Measurements from ENCODE around the gene CHST9.

DNA sequence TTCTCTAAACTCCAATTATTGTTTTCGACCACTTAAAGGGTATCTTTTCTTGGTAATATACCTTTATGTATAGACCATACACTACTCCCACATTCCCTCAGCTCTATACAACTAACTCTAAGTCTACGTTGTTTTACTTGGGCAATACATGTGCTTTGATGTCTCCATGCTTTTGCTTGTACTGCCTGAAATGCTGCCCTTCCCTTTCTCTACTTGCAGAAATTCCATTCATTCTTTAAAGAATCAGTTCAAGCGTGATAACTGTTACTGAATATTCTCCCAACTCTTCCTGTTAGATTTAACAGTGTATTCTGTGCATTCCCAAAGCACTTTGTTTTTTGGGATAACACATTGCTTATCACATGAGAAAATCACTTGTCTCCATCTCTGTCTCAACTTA, 162.6 kb downstream of the CHST9 start:
- TF ChIP-seq POLR2A (IDR thresholded peaks at IDR 0.05): no peak
- TF ChIP-seq, protein P1, sequence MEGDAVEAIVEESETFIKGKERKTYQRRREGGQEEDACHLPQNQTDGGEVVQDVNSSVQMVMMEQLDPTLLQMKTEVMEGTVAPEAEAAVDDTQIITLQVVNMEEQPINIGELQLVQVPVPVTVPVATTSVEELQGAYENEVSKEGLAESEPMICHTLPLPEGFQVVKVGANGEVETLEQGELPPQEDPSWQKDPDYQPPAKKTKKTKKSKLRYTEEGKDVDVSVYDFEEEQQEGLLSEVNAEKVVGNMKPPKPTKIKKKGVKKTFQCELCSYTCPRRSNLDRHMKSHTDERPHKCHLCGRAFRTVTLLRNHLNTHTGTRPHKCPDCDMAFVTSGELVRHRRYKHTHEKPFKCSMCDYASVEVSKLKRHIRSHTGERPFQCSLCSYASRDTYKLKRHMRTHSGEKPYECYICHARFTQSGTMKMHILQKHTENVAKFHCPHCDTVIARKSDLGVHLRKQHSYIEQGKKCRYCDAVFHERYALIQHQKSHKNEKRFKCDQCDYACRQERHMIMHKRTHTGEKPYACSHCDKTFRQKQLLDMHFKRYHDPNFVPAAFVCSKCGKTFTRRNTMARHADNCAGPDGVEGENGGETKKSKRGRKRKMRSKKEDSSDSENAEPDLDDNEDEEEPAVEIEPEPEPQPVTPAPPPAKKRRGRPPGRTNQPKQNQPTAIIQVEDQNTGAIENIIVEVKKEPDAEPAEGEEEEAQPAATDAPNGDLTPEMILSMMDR (IDR thresholded peaks at IDR 0.05): no peak
